Astrocyte (in vitro differentiated cells and primary cell): ENCODE results near the gene STK39.
"Not testable (repeated sequence)": the region's sequence is repeated elsewhere in the genome, so short reads cannot be mapped to it uniquely, and the experiment has no call there.

Experiments
- CTCF ChIP-seq: IDR thresholded peaks from 2 replicates; pipeline ENCODE4 v1.5.1; 2011; ENCODE audit warnings: low read depth, mild to moderate bottlenecking, inconsistent platforms, low read length, moderate library complexity; ENCODE audit not compliant: insufficient read depth
- EZH2 ChIP-seq: IDR thresholded peaks from 2 replicates; pipeline ENCODE4 v1.6.1; 2012; ENCODE audit warnings: mild to moderate bottlenecking, low read length, inconsistent platforms; ENCODE audit not compliant: insufficient read depth

GRCh38 chr2:168081452-168081851 lies 165.9 kb downstream of the STK39 start:
- TF ChIP-seq CTCF, EZH2: not testable (repeated sequence)
